Mucosa of descending colon (tissue), 3 donors: ENCODE measurements around the gene PSRC1. TPM values are rescaled to one million over a fixed set of nuclear protein-coding genes. Genes with fewer than 3 reads are reported as not detected.

Source experiments
- ATAC-seq: fragments of 200-7000 bp; cut with Tn5 transposase; one replicate; pipeline ENCODE4 v1.9.1; 2020; ENCODE audit warnings: mild to moderate bottlenecking, moderate library complexity
- DNase-seq, 3 donors: peaks; one replicate each; pipeline ENCODE4 v3.0.0-alpha.2; 2020
- H3K36me3 ChIP-seq: fragments of 200-600 bp; one replicate; pipeline ENCODE4 v1.8.0; 2021; ENCODE audit warnings: low read depth, mild to moderate bottlenecking
- H3K4me1 ChIP-seq: fragments of 200-600 bp; one replicate; pipeline ENCODE4 v1.8.0; 2021; ENCODE audit warnings: low read depth, mild to moderate bottlenecking
- H3K4me3 ChIP-seq: fragments of 200-600 bp; one replicate; pipeline ENCODE4 v1.8.0; 2021; ENCODE audit warnings: mild to moderate bottlenecking
- H3K9me3 ChIP-seq: fragments of 200-600 bp; one replicate; pipeline ENCODE4 v1.8.0; 2021; ENCODE audit warnings: mild to moderate bottlenecking
- CTCF ChIP-seq: fragments of 200-600 bp; IDR thresholded peaks from one replicate; pipeline ENCODE4 v1.8.0; 2022; ENCODE audit warnings: antibody characterized with exemption, mild to moderate bottlenecking
- intact Hi-C, 2 donors: fragments of 100-400 bp; cut with DNase I in 1 of 2; cut with micrococcal nuclease in 1 of 2; formaldehyde crosslinking; loops; one replicate each; pipeline versions ENCODE4 v1.11.0 to v1.11.1; 2022; cut with DNase I, micrococcal nuclease
- total RNA-seq, 3 donors: library from RNA; stranded (reverse); fragmentation: NEBNext Ultra II Directional in 2 of 3; extraction: Animal tissue kit (Norgen Biotek cat#: 25700) in 2 of 3; gene quantifications; one replicate each; pipeline versions ENCODE4 v1.2.1 to v1.2.4, GENCODE V29; 2021 to 2023
- donor health status: DM: no; HTN: no; CAD: no; lungs with moderate emphysema.
- donor health status: DM: no; HTN: no; CAD: no.
- donor health status: DM: no; HTN: yes; CAD: no.

Gene PSRC1
- total RNA-seq, 3 donors from 2014 or later = 3.4 to 9.0 (median 4.2) TPM

- Histone ChIP-seq H3K36me3 (no peaks in the 10 kb centered on the region), H3K9me3 (no peaks in the 10 kb centered on the region), H3K4me3 (no peak overlapping the region), H3K4me1 (no peaks in the 10 kb centered on the region)
- intact Hi-C loops = no loop called here
- TF ChIP-seq CTCF = no peak
- DNase-seq (no peak), ATAC-seq (no peak)
Measured at GRCh38 chr1:109316506-109316905, 33.6 kb upstream of the PSRC1 start.

- Histone ChIP-seq H3K4me1 (no peaks in the 10 kb centered on the region), H3K9me3 (no peaks in the 10 kb centered on the region), H3K4me3 (no peak overlapping the region), H3K36me3 (no peaks in the 10 kb centered on the region)
- TF ChIP-seq CTCF = no peak
- intact Hi-C loops = no loop called here
- no peak for ATAC-seq
- DNase-seq = no peak
Measured at GRCh38 chr1:109315288-109315687, 32.3 kb upstream of the PSRC1 start.

- no peaks in the 10 kb centered on the region for H3K9me3 ChIP-seq
- no peak for TF ChIP-seq CTCF
- intact Hi-C loops = no loop called here
- ATAC-seq = no peak
- no peaks in the 10 kb centered on the region for H3K4me1 ChIP-seq
- DNase-seq = no peak
- H3K4me3 ChIP-seq = no peak overlapping the region
- no peaks in the 10 kb centered on the region for H3K36me3 ChIP-seq
Measured at GRCh38 chr1:109314795-109315194, 31.9 kb upstream of the PSRC1 start.

DNA sequence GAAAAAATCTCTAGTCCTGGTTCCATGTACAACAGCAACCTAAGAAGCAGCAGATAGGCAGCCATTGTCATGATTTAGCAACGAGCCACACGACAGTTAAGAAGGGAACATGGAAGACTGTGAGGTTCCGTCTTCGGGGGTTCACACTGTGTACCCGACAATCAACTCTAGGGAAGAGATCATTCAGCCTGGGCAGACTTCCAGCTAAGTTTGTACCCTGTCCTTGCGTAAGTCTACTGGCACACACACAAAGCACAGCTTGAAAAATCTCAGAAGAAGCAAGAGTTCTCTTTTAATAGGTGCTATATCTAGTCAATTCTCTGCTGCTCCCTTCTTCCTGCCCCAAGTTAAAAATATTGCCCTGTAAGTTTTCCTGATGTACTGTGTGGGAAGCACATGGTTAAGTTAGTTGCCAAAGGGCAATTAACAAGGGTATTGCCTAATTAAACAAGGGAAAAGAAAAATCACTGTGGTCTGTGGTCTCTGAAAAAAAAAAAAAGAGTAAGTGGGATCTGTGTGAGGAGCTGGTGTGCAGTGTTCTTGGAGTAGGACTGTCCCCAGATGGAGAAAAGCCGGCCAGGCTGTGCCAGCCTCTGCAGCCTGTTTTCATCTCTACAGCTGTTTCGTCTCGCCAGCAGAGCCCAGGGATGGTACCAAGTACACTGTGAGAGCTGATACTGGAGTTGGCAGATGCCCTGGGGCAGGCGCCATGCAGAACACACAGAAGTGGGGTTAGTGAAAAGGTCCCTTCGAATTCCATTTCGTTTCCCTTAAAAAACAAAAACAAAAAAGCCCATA is 30.2 kb upstream of the PSRC1 start:
- no peak overlapping the region for H3K4me3 ChIP-seq
- no peak for TF ChIP-seq CTCF
- no peaks in the 10 kb centered on the region for H3K4me1 ChIP-seq
- no peak for DNase-seq
- H3K9me3 ChIP-seq = no peaks in the 10 kb centered on the region
- H3K36me3 ChIP-seq = no peaks in the 10 kb centered on the region
- no peak for ATAC-seq
- intact Hi-C loops = no loop called here

GRCh38 chr1:109312246-109312645 is 29.3 kb upstream of the PSRC1 start:
- H3K36me3 ChIP-seq = no peaks in the 10 kb centered on the region
- H3K4me3 ChIP-seq = no peak overlapping the region
- intact Hi-C loops = no loop called here
- no peaks in the 10 kb centered on the region for H3K4me1 ChIP-seq
- no peak for DNase-seq
- H3K9me3 ChIP-seq = no peaks in the 10 kb centered on the region
- no peak for ATAC-seq
- TF ChIP-seq CTCF = no peak
